Measurements from ENCODE around the gene MICAL3. TPM values are rescaled to one million over a fixed set of nuclear protein-coding genes. Genes with fewer than 3 reads are reported as not detected.
"Not testable (repeated sequence)": the region's sequence is repeated elsewhere in the genome, so short reads cannot be mapped to it uniquely, and the experiment has no call there.

The MICAL3 gene
- polyA plus RNA-seq, 12 donors = 25.7 to 58.7 (median 41.3) TPM; not detected in 1

GRCh38 chr22:18059991-18060390, 35.6 kb upstream of the MICAL3 start:
- DNase-seq = no peak

- DNase-seq = no peak
Measured at GRCh38 chr22:18059473-18059872, 35.1 kb upstream of the MICAL3 start.

GRCh38 chr22:18059094-18059417, 34.7 kb upstream of the MICAL3 start:
- DNase-seq = no peak

GRCh38 chr22:18058371-18059093, 34.2 kb upstream of the MICAL3 start:
- DNase-seq = no peak

GRCh38 chr22:18057568-18058209, 33.3 kb upstream of the MICAL3 start:
- DNase-seq = peak; percentile 81

- DNase-seq = no peak
Measured at GRCh38 chr22:18056807-18057474, 32.6 kb upstream of the MICAL3 start.

- no peak for DNase-seq
Measured at GRCh38 chr22:18056161-18056666, 31.9 kb upstream of the MICAL3 start.

- DNase-seq = no peak
Measured at GRCh38 chr22:18055619-18056160, 31.3 kb upstream of the MICAL3 start.

GRCh38 chr22:18053216-18053946, 29.0 kb upstream of the MICAL3 start:
- DNase-seq = not testable (repeated sequence)

GRCh38 chr22:18051113-18051512, 26.8 kb upstream of the MICAL3 start:
- not testable (repeated sequence) for DNase-seq

- no peak for DNase-seq
Measured at GRCh38 chr22:18050065-18050464, 25.7 kb upstream of the MICAL3 start.

GRCh38 chr22:18048441-18048898, 24.1 kb upstream of the MICAL3 start:
- no peak for DNase-seq

GRCh38 chr22:18048041-18048440, 23.7 kb upstream of the MICAL3 start:
- DNase-seq = no peak

- no peak for DNase-seq
Measured at GRCh38 chr22:18045794-18046193, 21.4 kb upstream of the MICAL3 start.

GRCh38 chr22:18044548-18045271, 20.3 kb upstream of the MICAL3 start:
- no peak for DNase-seq

GRCh38 chr22:18042685-18043084, 18.3 kb upstream of the MICAL3 start:
- DNase-seq = no peak

- not testable (repeated sequence) for DNase-seq
Measured at GRCh38 chr22:18040898-18041297, 16.5 kb upstream of the MICAL3 start.

- DNase-seq = no peak
Measured at GRCh38 chr22:18035751-18036150, 11.4 kb upstream of the MICAL3 start.

GRCh38 chr22:18034076-18034475, 9.7 kb upstream of the MICAL3 start:
- DNase-seq = no peak

GRCh38 chr22:18033204-18033998, 9.0 kb upstream of the MICAL3 start:
- DNase-seq = no peak
